Activated T-cell treated with anti-CD3 and anti-CD28 coated beads for 1 hour (primary cell): Measurements from ENCODE around the gene ZFP3.
"Not testable (repeated sequence)": the region's sequence is repeated elsewhere in the genome, so short reads cannot be mapped to it uniquely, and the experiment has no call there.

Experiments used
- DNase-seq: peaks from one replicate; pipeline ENCODE4 v3.0.0-alpha.2; 2020; ENCODE audit warnings: low read depth

The ZFP3 gene

DNA sequence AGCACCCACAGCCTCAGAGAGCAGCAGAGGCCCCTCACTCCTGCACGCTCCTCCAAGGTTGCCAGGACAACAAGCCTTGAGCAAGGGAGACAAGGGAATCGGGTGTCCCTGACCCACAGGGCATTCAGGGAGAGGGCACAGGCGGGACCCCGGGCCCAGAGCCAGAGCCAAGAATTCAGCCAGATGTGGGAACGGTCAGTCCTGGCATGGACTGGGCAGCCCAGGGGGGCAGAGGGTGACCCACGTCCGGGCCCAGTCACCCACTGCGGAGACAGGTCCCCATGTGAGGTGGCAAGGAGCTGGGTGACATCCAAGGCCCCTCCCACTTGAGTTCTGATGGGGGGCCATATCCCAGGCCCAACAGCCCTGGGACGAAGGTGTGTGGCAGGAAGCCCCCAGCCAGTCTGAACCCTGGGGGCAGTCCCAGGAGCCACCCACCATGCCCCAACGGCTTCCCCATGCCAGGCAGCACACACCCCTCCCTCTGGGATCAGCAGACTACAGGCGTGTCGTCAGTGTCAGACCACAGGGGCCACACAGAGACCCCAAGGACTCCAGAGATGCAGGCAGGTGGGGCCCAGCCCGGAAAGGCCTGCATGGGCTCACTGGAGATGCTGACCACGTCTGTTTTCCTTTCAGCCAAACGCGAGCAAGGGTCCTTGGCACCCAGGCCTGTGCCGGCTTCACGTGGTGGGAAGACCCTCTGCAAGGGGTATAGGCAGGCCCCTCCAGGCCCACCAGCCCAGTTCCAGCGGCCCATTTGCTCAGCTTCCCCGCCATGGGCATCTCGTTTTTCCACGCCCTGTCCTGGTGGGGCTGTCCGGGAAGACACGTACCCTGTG, 60.6 kb downstream of the ZFP3 start:
- DNase-seq, result no peak

DNA sequence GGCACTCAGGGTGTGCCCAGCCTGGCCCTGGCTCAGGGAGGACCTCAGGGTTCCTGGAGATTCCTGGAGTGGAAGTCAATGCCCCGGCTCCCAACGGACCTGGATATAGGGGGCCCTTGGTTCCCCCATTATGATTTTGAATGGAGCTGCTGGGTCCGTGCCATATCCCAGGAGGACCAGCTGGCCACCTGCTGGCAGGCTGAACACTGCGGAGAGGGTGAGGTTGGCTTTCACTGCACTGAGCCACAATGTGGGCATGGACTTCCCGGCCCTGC, 61.1 kb downstream of the ZFP3 start:
- no peak for DNase-seq

DNA sequence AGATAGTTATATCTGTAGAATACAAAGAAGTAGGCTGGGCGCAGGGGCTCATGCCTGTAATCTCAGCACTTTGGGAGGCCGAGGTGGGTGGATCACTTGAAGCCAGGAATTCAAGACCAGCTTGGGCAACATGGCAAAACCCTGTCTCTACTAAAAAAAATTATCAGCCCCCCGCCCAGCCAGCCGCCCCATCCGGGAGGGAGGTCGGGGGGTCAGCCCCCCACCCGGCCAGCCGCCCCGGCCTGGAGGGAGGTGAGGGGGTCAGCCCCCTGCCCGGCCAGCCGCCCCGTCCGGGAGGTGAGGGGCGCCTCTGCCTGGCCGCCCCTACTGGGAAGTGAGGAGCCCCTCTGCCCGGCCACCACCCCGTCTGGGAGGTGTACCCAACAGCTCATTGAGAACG, 64.6 kb downstream of the ZFP3 start:
- DNase-seq, result not testable (repeated sequence)
